Neural progenitor cell (in vitro differentiated cells): Measurements from ENCODE around the gene PDIA2.
"Not testable (repeated sequence)": the region's sequence is repeated elsewhere in the genome, so short reads cannot be mapped to it uniquely, and the experiment has no call there.

Experiments used
- EZH2phosphoT487 ChIP-seq: fragments of 200-600 bp; sonication (generic); IDR thresholded peaks from 2 replicates; pipeline ENCODE4 v1.6.1; 2017; ENCODE audit warnings: antibody characterized with exemption
- TF ChIP-seq, protein P1 (sequence below): fragments of 200-600 bp; sonication (generic); IDR thresholded peaks from 2 replicates; pipeline ENCODE4 v1.5.1; 2017; ENCODE audit warnings: antibody characterized with exemption, mild to moderate bottlenecking

DNA sequence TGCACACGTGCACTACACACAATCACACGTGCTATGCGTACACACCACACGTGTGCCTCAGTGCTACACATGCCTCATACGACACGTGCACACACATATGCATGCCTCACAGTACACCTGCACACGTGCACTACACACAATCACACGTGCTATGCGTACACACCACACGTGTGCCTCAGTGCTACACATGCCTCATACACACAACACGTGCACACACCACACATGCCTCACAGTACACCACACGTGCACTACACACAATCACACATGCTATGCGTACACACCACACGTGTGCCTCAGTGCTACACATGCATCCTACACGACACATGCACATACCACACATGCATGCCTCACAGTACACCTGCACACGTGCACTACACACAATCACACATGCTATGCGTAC lies 15.4 kb upstream of the PDIA2 start:
- TF ChIP-seq, protein P1, sequence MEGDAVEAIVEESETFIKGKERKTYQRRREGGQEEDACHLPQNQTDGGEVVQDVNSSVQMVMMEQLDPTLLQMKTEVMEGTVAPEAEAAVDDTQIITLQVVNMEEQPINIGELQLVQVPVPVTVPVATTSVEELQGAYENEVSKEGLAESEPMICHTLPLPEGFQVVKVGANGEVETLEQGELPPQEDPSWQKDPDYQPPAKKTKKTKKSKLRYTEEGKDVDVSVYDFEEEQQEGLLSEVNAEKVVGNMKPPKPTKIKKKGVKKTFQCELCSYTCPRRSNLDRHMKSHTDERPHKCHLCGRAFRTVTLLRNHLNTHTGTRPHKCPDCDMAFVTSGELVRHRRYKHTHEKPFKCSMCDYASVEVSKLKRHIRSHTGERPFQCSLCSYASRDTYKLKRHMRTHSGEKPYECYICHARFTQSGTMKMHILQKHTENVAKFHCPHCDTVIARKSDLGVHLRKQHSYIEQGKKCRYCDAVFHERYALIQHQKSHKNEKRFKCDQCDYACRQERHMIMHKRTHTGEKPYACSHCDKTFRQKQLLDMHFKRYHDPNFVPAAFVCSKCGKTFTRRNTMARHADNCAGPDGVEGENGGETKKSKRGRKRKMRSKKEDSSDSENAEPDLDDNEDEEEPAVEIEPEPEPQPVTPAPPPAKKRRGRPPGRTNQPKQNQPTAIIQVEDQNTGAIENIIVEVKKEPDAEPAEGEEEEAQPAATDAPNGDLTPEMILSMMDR: not testable (repeated sequence)
- not testable (repeated sequence) for TF ChIP-seq EZH2phosphoT487
